ENCODE data around the gene NDUFA11. TPM values are rescaled to one million over a fixed set of nuclear protein-coding genes. Genes with fewer than 3 reads are reported as not detected.

NDUFA11 gene
- total and polyA plus RNA-seq, 7 donors: 242 to 450 (median 395) TPM

GRCh38 chr19:5923356-5923755, 19.8 kb upstream of the NDUFA11 start:
- TF ChIP-seq EP300 (IDR thresholded peaks at IDR 0.05) (no peak), POLR2AphosphoS5 (IDR thresholded peaks at IDR 0.05) (no peak), CTCF (IDR thresholded peaks at IDR 0.05) (no peak), POLR2A (IDR thresholded peaks at IDR 0.05) (no peak)
- H3K4me1 ChIP-seq: peaks cover 3 to 39% (median 33%) of the 10 kb centered on the region in 4 donors
- H3K4me3 ChIP-seq: no peak overlapping the region
- WGBS, 2 donors: 96 to 97% methylated on average over 16 of the region's 16 CpGs
- no peaks in the 10 kb centered on the region for H3K27me3 ChIP-seq
- H3K36me3 ChIP-seq: peaks cover 50 to 92% (median 63%) of the 10 kb centered on the region in 4 donors
- H3K9me3 ChIP-seq: no peaks in the 10 kb centered on the region
- intact Hi-C loops (cut with DNase I): no loop called here
- no peak overlapping the region for H3K27ac ChIP-seq
- DNase-seq: no peak

- Histone ChIP-seq H3K36me3 (peaks cover 60 to 94% (median 70%) of the 10 kb centered on the region in 4 donors), H3K4me3 (no peak overlapping the region), H3K4me1 (peaks cover 3 to 27% (median 21%) of the 10 kb centered on the region in 4 donors), H3K27me3 (no peaks in the 10 kb centered on the region), H3K27ac (peak overlapping the region in 1 of 4 donors; percentile 61), H3K9me3 (no peaks in the 10 kb centered on the region)
- intact Hi-C loops (cut with DNase I): no loop called here
- TF ChIP-seq CTCF (IDR thresholded peaks at IDR 0.05) (no peak), EP300 (IDR thresholded peaks at IDR 0.05) (no peak), POLR2A (IDR thresholded peaks at IDR 0.05) (no peak), POLR2AphosphoS5 (IDR thresholded peaks at IDR 0.05) (no peak)
- 93% methylated on average over 12 of the region's 12 CpGs for WGBS, 2 donors
- no peak for DNase-seq
Observed at GRCh38 chr19:5922161-5922545, 18.6 kb upstream of the NDUFA11 start.

- Histone ChIP-seq H3K4me3 (no peak overlapping the region), H3K27ac (peak overlapping the region in 2 of 4 donors; percentile 10 to 61), H3K9me3 (no peaks in the 10 kb centered on the region), H3K36me3 (peaks cover 64 to 95% (median 74%) of the 10 kb centered on the region in 4 donors), H3K4me1 (peaks cover 3 to 22% (median 16%) of the 10 kb centered on the region in 4 donors), H3K27me3 (no peaks in the 10 kb centered on the region)
- intact Hi-C loops (cut with DNase I): no loop called here
- 92 to 94% methylated on average over 21 of the region's 21 CpGs for WGBS, 2 donors
- DNase-seq: no peak
- no peak for TF ChIP-seq CTCF (IDR thresholded peaks at IDR 0.05)
- TF ChIP-seq POLR2AphosphoS5 (IDR thresholded peaks at IDR 0.05): peak in 1 of 4 donors; percentile 14
- TF ChIP-seq POLR2A (IDR thresholded peaks at IDR 0.05): no peak
- TF ChIP-seq EP300 (IDR thresholded peaks at IDR 0.05): no peak
Observed at GRCh38 chr19:5921516-5922160, 18.0 kb upstream of the NDUFA11 start.

GRCh38 chr19:5918463-5919079, 15.0 kb upstream of the NDUFA11 start:
- Histone ChIP-seq H3K9me3 (no peaks in the 10 kb centered on the region), H3K27me3 (no peaks in the 10 kb centered on the region), H3K4me3 (no peak overlapping the region), H3K4me1 (peaks cover 3 to 22% (median 20%) of the 10 kb centered on the region in 4 donors), H3K36me3 (peaks cover 49 to 90% (median 68%) of the 10 kb centered on the region in 4 donors), H3K27ac (no peak overlapping the region)
- DNase-seq: peak; percentile 68
- 96 to 97% methylated on average over 20 of the region's 20 CpGs for WGBS, 2 donors
- TF ChIP-seq POLR2A (IDR thresholded peaks at IDR 0.05): no peak
- no peak for TF ChIP-seq POLR2AphosphoS5 (IDR thresholded peaks at IDR 0.05)
- TF ChIP-seq CTCF (IDR thresholded peaks at IDR 0.05): no peak
- TF ChIP-seq EP300 (IDR thresholded peaks at IDR 0.05): no peak
- intact Hi-C loops (cut with DNase I): no loop called here

Measured in sigmoid colon (tissue), 7 donors.